ENCODE measurements around the gene CEL. TPM values are rescaled to one million over a fixed set of nuclear protein-coding genes. Genes with fewer than 3 reads are reported as not detected.

CEL gene
- total RNA-seq, 4 donors from 2014 or later = 0.26 to 1.4 (median 0.62) TPM; not detected in 1

- Histone ChIP-seq H3K27me3 (no peaks in the 10 kb centered on the region), H3K4me3 (no peak overlapping the region), H3K36me3 (no peaks in the 10 kb centered on the region), H3K9me3 (no peaks in the 10 kb centered on the region), H3K27ac (no peak overlapping the region), H3K4me1 (no peaks in the 10 kb centered on the region)
- peak; percentile 65 to 70 for DNase-seq
- no peak for TF ChIP-seq POLR2A (IDR thresholded peaks at IDR 0.05)
- TF ChIP-seq CTCF (IDR thresholded peaks at IDR 0.05) = peak; percentile 95 to 99 (median 98)
- intact Hi-C loops (cut with DNase I; ENCODE audit: low total_unique reads) = loop anchor here (5.0 kb wide), 1 partner anchor 39 kb away; no protein-coding TSS in a partner anchor
Measured at GRCh38 chr9:133103183-133103986, 41.6 kb downstream of the CEL start.

- Histone ChIP-seq H3K4me1 (no peaks in the 10 kb centered on the region), H3K36me3 (no peaks in the 10 kb centered on the region), H3K4me3 (no peak overlapping the region), H3K27me3 (no peaks in the 10 kb centered on the region), H3K27ac (no peak overlapping the region), H3K9me3 (no peaks in the 10 kb centered on the region)
- TF ChIP-seq POLR2A (IDR thresholded peaks at IDR 0.05) (no peak), CTCF (IDR thresholded peaks at IDR 0.05) (no peak)
- peak in 1 of 2 donors; percentile 14 for DNase-seq
- intact Hi-C loops (cut with DNase I; ENCODE audit: low total_unique reads) = loop anchor here (5.0 kb wide), 1 partner anchor 38 kb away; no protein-coding TSS in a partner anchor
Measured at GRCh38 chr9:133103987-133104505, 42.3 kb downstream of the CEL start.

GRCh38 chr9:133104718-133105460 is 43.1 kb downstream of the CEL start:
- H3K9me3 ChIP-seq = no peaks in the 10 kb centered on the region
- H3K27ac ChIP-seq = no peak overlapping the region
- TF ChIP-seq CTCF (IDR thresholded peaks at IDR 0.05) = no peak
- TF ChIP-seq POLR2A (IDR thresholded peaks at IDR 0.05) = no peak
- DNase-seq = peak; percentile 10 to 11
- no peak overlapping the region for H3K4me3 ChIP-seq
- intact Hi-C loops (cut with DNase I; ENCODE audit: low total_unique reads) = loop anchor here (5.0 kb wide), 1 partner anchor 37 kb away; no protein-coding TSS in a partner anchor
- H3K36me3 ChIP-seq = no peaks in the 10 kb centered on the region
- H3K27me3 ChIP-seq = no peaks in the 10 kb centered on the region
- H3K4me1 ChIP-seq = no peaks in the 10 kb centered on the region

- Histone ChIP-seq H3K27me3 (no peaks in the 10 kb centered on the region), H3K9me3 (no peaks in the 10 kb centered on the region), H3K4me3 (no peak overlapping the region), H3K27ac (no peak overlapping the region), H3K36me3 (no peaks in the 10 kb centered on the region), H3K4me1 (no peaks in the 10 kb centered on the region)
- intact Hi-C loops (cut with DNase I; ENCODE audit: low total_unique reads) = no loop called here
- DNase-seq = peak; percentile 8 to 11
- no peak for TF ChIP-seq CTCF (IDR thresholded peaks at IDR 0.05)
- TF ChIP-seq POLR2A (IDR thresholded peaks at IDR 0.05) = no peak
Measured at GRCh38 chr9:133105461-133105770, 43.6 kb downstream of the CEL start.
